Measurements from ENCODE around the gene GALNT9.
"Not testable (repeated sequence)": the region's sequence is repeated elsewhere in the genome, so short reads cannot be mapped to it uniquely, and the experiment has no call there.

The GALNT9 gene

DNA sequence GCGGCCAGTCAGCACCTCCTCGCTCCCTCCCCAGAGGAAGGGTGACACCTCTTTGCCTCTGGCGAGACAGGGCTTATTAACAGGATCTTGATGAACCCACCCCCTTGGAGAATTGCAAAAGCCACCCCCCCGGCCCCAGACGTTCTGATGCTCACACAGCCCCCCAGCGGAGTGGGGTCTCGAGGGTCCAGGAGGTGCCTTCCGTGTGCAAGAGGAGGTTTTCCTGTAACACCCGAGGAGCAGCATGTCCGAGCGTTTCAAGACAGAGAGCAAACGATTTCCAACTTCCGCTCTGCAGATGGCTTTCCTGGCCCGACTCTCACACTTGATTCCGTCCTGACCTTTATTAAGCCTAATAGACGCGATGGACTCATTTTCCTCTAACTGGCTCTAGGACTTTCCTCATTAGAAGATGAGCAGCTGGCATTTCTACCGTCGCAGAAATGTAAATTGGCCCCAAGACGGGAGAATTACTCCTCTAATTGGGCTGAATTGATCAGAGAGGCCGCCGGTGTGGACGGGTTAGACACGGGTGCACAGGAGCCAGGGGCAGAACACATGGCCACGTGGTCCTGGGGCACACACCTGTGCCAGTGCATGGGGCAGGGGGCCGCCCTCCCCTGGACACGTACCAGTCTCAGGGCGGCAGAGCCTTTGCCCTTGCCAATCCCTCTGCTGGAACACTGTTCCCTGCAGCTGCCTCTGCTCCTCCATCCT lies 100.8 kb downstream of the GALNT9 start:
- no peak for DNase-seq

GRCh38 chr12:132227782-132228475 lies 101.5 kb downstream of the GALNT9 start:
- no peak for DNase-seq

DNA sequence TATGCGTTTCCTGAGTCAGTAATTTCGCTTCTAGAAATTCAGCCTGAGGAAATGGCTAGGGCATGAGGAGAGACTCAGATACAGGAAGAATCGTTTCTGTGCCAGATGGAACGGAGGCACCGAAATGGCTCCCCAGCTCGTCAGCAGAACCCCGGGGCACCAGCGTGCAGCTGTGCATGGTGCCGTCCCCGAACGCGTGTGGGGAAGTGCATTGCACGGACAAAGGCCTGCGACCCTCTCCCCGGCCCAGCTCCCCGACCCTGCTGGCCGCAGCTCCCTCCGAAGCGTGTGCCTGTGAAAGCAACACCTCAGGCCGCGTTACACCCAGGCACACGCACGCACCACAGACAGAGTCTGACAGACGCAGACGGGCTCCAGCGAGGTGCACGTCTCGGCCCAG lies 102.3 kb downstream of the GALNT9 start:
- DNase-seq = no peak

GRCh38 chr12:132226604-132227003 lies 102.8 kb downstream of the GALNT9 start:
- DNase-seq = no peak

DNA sequence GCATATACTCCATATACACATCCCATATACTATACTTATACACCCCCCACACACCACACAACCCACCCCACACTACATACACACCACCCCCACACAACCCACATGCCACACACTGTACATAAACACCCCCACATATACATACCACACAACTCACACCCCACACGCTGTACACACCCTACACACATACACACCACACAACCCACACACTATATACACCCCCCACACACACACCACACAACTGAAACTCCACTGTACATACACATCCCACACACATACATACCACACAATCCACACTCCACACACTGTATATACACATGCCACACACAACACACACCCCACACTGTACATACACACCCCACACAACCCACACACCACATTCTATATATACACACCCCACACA lies 104.2 kb downstream of the GALNT9 start:
- no peak for DNase-seq

- DNase-seq = no peak
Measured at GRCh38 chr12:132224484-132224883, 104.9 kb downstream of the GALNT9 start.

DNA sequence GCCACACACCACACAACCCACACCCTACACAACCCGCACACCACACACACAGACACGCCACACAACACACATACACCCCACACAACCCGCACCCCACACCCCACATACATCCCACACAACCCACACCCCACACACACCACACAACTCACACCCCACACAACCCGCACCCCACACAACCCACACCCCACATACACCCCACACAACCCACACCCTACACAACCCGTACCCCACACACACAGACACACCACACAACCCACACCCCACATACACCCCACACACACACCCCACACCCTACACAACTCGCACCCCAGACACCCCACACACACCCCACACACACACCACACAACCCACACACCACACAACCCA lies 106.6 kb downstream of the GALNT9 start:
- no peak for DNase-seq

- peak; percentile 63 for DNase-seq
Measured at GRCh38 chr12:132222096-132222807, 107.1 kb downstream of the GALNT9 start.

DNA sequence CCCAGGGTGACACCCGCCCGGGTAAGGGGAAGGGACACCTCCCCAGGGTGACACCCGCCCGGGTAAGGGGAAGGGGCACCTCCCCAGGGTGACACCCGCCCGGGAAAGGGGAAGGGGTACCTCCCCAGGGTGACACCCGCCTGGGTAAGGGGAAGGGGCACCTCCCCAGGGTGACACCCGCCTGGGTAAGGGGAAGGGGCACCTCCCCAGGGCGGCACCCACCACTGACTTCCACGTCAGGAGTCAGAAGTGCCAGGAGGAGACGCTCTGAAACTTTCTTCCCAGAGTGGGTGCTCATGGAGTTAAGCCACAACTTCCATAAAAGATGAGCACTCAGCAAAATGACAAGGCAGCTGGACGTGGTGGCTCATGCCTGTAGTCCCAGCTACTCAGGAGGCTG lies 109.6 kb downstream of the GALNT9 start:
- not testable (repeated sequence) for DNase-seq

DNA sequence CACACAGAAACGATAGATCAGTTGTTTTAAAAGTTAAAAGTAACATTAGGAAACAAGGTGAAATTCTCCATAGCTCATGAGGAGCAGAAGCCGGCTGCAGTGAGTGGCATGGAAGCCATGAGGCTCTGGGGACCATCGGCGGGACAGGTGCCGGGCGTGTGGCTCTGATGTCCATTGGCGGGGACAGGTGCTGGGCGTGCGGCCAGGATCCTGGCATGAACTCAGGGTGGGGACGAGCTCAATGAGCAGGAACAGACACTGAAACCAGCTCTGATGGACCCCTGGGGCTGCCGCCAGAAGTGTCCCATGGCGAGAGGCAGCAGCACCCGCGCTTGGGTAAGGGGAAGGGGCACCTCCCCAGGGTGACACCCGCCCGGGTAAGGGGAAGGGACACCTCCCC lies 110.1 kb downstream of the GALNT9 start:
- no peak for DNase-seq

DNA sequence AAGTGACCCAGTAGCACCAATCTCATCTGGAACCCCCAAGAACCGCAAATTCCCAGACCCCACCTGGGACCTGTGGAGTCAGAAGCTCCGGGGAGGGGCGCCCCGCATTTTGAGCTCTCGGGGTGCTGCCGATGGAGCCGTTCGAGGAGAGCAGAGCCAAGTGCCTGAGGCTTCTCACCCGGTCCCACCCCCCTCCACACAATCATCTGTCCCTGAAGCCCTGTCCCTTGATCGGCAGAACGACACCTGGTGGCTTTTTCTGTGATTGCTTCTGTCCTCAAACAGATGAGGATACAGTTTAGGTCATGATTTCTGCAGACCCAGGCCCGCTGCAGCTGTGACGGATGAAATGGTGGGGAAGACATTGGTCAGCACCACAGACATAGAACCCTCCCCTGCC lies 110.5 kb downstream of the GALNT9 start:
- DNase-seq = peak; percentile 54

GRCh38 chr12:132218527-132218875 lies 110.9 kb downstream of the GALNT9 start:
- DNase-seq = no peak

DNA sequence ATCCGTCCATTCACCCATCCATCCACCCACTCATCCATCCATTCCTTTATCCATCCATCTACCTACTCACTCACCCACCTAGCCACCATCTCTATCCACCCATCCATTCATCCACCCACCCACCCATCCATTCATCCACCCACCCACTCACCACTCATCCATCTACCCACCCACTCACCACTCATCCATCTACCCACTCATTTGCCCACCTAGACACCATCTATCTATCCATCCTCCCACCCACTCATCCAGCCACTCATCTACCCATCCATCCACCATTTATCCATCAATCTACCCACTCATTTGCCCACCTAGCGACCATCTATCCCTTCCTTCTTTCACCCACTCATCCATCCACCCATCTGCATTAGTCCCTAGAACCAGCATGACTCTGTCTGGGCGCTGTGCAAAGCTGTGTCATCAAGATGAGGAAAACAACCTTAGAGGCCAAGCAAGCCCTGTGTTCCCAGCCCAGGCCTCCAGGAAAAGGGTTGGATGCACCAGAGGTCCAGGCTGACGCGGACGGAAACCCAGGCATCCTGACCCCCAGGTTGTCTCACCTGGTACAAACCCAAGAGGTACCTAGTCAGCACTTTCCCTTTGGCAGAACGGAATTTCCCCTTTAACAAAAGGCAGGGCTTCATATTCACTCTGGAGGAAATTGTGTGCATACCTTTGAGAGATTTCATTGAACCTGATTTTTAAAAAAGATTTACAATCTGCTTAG lies 111.4 kb downstream of the GALNT9 start:
- no peak for DNase-seq

GRCh38 chr12:132217371-132217770 lies 112.0 kb downstream of the GALNT9 start:
- no peak for DNase-seq

DNA sequence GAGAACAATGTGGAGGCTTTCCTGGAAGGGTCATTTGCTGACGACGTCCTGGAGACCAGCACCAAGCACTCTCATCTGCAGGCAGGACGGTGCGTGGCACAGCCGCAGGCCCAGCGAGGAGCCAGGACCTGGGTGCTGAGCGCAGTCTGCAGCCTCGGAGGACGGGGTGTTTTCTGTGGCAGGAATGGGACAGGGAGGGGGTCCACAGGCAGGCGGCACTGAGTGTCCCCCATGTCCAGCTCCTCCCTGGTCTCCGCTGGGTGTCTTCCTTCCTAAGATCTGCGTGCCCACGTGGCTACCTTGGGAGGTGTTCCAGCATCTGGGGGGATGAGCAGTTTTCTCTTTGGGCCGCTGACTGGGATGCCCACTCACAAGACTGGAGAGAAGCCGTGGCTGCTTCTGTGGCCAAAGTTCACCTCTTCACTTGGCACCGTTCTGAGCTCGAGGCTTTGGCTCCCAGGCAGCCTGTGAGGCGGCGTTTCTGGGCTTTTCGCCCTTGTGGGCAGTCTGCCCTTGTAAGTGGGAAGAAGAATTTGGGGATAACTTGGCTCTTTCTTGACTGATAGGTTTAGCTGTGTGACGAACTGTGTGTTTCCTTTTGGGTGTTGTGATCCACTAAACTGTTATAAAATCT lies 112.9 kb downstream of the GALNT9 start:
- DNase-seq = no peak

DNA sequence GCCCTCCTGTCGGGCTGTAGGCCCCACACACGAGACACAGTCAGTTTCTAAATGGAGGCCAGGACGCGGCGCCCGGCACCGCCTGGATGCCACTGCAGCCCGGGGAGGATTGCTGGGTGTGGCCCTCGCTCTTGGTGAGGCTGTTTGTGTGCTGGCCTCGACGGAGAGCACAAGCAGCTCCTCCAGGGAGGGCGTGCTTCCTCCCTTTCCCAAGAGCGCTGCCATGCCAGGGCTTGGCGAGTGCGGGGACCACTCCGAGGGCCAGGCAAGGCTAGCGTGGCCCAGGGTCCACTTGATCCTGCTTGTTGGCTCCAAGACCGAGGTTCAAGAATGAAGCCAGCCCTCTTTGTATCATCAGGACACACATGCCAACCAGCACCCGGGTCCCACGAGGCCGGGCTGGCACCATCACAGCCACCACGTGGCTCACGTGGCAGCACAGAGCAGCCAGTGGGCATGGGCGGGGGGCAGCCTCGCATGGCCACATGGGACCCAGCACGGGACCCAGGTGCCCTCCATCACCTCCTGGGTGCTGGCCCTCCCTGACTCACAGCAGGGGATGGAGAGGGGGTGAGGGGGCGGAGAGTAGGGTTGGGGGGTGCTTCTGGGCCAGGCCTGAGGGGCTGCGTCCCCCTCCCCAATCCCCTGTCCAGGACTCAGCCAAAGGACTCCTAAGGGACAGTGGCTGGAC lies 113.9 kb downstream of the GALNT9 start:
- no peak for DNase-seq

DNA sequence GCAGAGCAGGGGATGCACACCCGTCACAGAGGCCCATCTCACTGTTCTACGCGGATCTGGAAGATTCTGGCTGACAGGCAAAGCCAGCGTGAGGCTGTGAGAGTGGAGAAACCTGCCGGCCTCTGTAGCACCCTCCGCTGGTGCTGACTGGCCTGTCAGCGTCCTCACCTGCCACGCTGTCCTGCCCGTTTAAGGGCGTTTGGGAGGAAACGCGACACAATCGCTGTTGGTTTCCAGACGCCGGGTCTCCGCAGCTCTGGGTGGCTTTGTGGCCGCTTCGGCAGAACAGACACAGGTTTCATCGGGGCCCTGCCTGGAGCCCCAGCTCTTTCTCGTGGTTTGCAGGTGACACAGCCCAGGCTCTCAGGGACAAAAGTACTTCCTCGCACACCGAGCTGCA lies 114.5 kb downstream of the GALNT9 start:
- no peak for DNase-seq

- no peak for DNase-seq
Measured at GRCh38 chr12:132214161-132214476, 115.3 kb downstream of the GALNT9 start.

GRCh38 chr12:132213359-132214160 lies 115.8 kb downstream of the GALNT9 start:
- no peak for DNase-seq

DNA sequence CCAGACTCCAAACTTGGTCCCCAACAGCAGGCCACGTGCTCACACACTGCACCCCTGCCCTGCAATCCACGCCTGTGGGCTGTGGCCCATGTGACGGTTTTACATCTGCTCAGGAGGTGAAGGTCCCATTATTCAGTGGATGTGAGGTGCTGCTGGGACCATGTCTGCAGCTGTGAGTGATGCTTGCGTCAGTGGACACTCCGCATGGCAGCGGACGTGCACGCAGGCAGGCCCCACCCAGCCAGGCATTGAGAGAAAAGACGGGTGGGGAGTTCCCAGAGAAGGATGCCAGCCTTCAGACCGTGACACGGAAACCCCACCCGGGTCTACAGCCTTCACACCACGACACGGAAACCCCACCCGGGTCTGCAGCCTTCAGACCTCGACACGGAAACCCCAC lies 117.6 kb downstream of the GALNT9 start:
- no peak for DNase-seq

DNA sequence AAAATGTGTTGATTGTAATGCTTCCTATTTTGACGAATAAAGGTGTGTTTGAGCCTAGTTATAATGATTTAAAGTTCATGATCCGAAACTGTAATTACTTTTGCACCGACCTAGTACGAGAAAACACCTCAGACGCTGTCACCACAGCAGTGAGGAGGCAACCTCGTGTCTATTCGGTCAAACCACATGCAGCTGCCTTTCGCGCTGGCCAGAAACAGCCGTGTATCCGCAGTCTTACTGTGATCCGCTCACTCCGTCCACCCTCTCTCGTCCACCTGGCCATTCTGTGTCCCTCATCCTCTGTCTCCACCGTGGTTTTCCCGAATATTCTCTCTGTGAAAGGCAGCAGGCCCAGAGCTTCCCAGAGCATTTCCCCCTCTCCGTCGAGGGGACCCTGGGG lies 118.1 kb downstream of the GALNT9 start:
- no peak for DNase-seq

Data from NCI-H1105 (cell line).